GM10847 (cell line): ENCODE measurements around the gene PIGH.

Source experiments
- POLR2A ChIP-seq: IDR thresholded peaks from 2 replicates; pipeline ENCODE4 v1.6.1; 2011; ENCODE audit not compliant: insufficient read length; ENCODE audit errors: extremely low read depth

The PIGH gene

GRCh38 chr14:67580336-67581171, 19.5 kb downstream of the PIGH start:
- TF ChIP-seq POLR2A = no peak

- TF ChIP-seq POLR2A = no peak
Measured at GRCh38 chr14:67579636-67580035, 20.4 kb downstream of the PIGH start.

- no peak for TF ChIP-seq POLR2A
Measured at GRCh38 chr14:67579040-67579439, 21.0 kb downstream of the PIGH start.

- no peak for TF ChIP-seq POLR2A
Measured at GRCh38 chr14:67577909-67578749, 21.9 kb downstream of the PIGH start.

GRCh38 chr14:67577181-67577808, 22.8 kb downstream of the PIGH start:
- no peak for TF ChIP-seq POLR2A

GRCh38 chr14:67576216-67576955, 23.7 kb downstream of the PIGH start:
- TF ChIP-seq POLR2A = no peak

- no peak for TF ChIP-seq POLR2A
Measured at GRCh38 chr14:67575684-67576083, 24.4 kb downstream of the PIGH start.

- no peak for TF ChIP-seq POLR2A
Measured at GRCh38 chr14:67574806-67575205, 25.3 kb downstream of the PIGH start.

GRCh38 chr14:67574156-67574555, 25.9 kb downstream of the PIGH start:
- TF ChIP-seq POLR2A = no peak

- no peak for TF ChIP-seq POLR2A
Measured at GRCh38 chr14:67573228-67574010, 26.6 kb downstream of the PIGH start.

- TF ChIP-seq POLR2A = no peak
Measured at GRCh38 chr14:67572608-67573007, 27.5 kb downstream of the PIGH start.

GRCh38 chr14:67571991-67572323, 28.1 kb downstream of the PIGH start:
- TF ChIP-seq POLR2A = no peak

GRCh38 chr14:67571275-67571990, 28.6 kb downstream of the PIGH start:
- no peak for TF ChIP-seq POLR2A

- no peak for TF ChIP-seq POLR2A
Measured at GRCh38 chr14:67570453-67570852, 29.6 kb downstream of the PIGH start.
